NCI-H128 (cell line): ENCODE data around the gene TSKU.
"Not testable (repeated sequence)": the region's sequence is repeated elsewhere in the genome, so short reads cannot be mapped to it uniquely, and the experiment has no call there.

Source experiments
- DNase-seq: peaks from one replicate; lab custom pipeline; 2025; ENCODE audit not compliant: unreplicated experiment; lab: John Stamatoyannopoulos, UW

The TSKU gene

GRCh38 chr11:76787271-76787670 lies 4.1 kb downstream of the TSKU start:
- no peak for DNase-seq

- no peak for DNase-seq
These were observed 4.9 kb downstream of the TSKU start for GRCh38 chr11:76787911-76788596.

GRCh38 chr11:76788661-76789442 lies 5.7 kb downstream of the TSKU start:
- no peak for DNase-seq

- DNase-seq = no peak
These were observed 6.2 kb downstream of the TSKU start for GRCh38 chr11:76789443-76789719.

- no peak for DNase-seq
These were observed 7.1 kb downstream of the TSKU start for GRCh38 chr11:76790251-76790650.

GRCh38 chr11:76791002-76791770 lies 8.0 kb downstream of the TSKU start:
- DNase-seq = not testable (repeated sequence)

GRCh38 chr11:76791861-76792260 lies 8.7 kb downstream of the TSKU start:
- DNase-seq = no peak

- no peak for DNase-seq
These were observed 9.5 kb downstream of the TSKU start for GRCh38 chr11:76792505-76793264.

- no peak for DNase-seq
These were observed 10.5 kb downstream of the TSKU start for GRCh38 chr11:76793391-76794291.

- no peak for DNase-seq
These were observed 11.5 kb downstream of the TSKU start for GRCh38 chr11:76794371-76795289.

GRCh38 chr11:76795290-76795935 lies 12.3 kb downstream of the TSKU start:
- no peak for DNase-seq

GRCh38 chr11:76795936-76796441 lies 12.8 kb downstream of the TSKU start:
- DNase-seq = no peak

- DNase-seq = no peak
These were observed 13.5 kb downstream of the TSKU start for GRCh38 chr11:76796511-76797198.

- no peak for DNase-seq
These were observed 14.4 kb downstream of the TSKU start for GRCh38 chr11:76797341-76798201.

GRCh38 chr11:76798202-76798581 lies 15.0 kb downstream of the TSKU start:
- DNase-seq = no peak

- no peak for DNase-seq
These were observed 15.5 kb downstream of the TSKU start for GRCh38 chr11:76798671-76799065.
